Upper lobe of left lung (tissue), 4 donors: ENCODE results near the gene CAPN9.
"Not testable (repeated sequence)": the region's sequence is repeated elsewhere in the genome, so short reads cannot be mapped to it uniquely, and the experiment has no call there.

Experiments
- EP300 ChIP-seq, 4 donors: sonication (generic); formaldehyde crosslinking; IDR thresholded peaks; one replicate each; pipeline ENCODE4 v1.5.1; 2017; ENCODE audit warnings: antibody characterized with exemption in 4 of 4, control low read depth in 2 of 4
- POLR2A ChIP-seq, 4 donors: fragments of 450-650 bp; IDR thresholded peaks; one replicate each; pipeline ENCODE4 v1.5.1; 2016 to 2017; ENCODE audit warnings: antibody characterized with exemption in 4 of 4, mild to moderate bottlenecking in 2 of 4
- POLR2AphosphoS5 ChIP-seq, 2 donors: sonication (generic); formaldehyde crosslinking; IDR thresholded peaks; one replicate each; pipeline ENCODE4 v1.5.1; 2017; ENCODE audit warnings: antibody characterized with exemption in 2 of 2
- TF ChIP-seq, protein P1 (sequence below), 6 experiments: fragments of 450-650 bp in 4 of 6; fragments of 200-600 bp in 2 of 6; sonication (generic) in 2 of 6; IDR thresholded peaks; one replicate each; pipeline ENCODE4 v1.5.1; 2016 to 2019; ENCODE audit warnings: antibody characterized with exemption in 6 of 6

DNA sequence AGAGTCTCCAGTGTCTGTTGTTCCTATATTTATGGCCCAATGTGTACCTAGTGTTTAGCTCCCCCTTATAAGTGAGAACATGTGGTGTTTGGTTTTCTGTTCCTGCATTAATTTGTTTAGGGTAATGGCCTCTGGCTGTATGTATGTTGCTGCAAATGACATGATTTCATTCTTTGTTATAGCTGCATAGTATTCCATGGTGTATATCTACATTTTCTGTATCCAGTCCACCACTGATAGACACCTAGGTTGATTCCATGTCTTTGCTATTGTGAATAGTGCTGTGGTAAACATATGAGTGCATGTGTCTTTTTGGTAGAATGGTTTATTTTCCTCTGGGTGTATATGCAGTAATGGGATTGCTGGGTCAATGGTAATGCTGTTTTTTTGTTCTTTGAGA lies 48.2 kb upstream of the CAPN9 start:
- not testable (repeated sequence) for TF ChIP-seq POLR2A, EP300, POLR2AphosphoS5 (IDR thresholded peaks at IDR 0.05)
- TF ChIP-seq, protein P1, sequence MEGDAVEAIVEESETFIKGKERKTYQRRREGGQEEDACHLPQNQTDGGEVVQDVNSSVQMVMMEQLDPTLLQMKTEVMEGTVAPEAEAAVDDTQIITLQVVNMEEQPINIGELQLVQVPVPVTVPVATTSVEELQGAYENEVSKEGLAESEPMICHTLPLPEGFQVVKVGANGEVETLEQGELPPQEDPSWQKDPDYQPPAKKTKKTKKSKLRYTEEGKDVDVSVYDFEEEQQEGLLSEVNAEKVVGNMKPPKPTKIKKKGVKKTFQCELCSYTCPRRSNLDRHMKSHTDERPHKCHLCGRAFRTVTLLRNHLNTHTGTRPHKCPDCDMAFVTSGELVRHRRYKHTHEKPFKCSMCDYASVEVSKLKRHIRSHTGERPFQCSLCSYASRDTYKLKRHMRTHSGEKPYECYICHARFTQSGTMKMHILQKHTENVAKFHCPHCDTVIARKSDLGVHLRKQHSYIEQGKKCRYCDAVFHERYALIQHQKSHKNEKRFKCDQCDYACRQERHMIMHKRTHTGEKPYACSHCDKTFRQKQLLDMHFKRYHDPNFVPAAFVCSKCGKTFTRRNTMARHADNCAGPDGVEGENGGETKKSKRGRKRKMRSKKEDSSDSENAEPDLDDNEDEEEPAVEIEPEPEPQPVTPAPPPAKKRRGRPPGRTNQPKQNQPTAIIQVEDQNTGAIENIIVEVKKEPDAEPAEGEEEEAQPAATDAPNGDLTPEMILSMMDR (IDR thresholded peaks at IDR 0.05), result not testable (repeated sequence)
